Activated gamma-delta T cell treated with anti-CD3 and anti-CD28 coated beads, Interleukin-2, amount 50 U/mL, for 16 hours (primary cell): ENCODE data around the gene PHKG2.

Source experiments
- DNase-seq: peaks from one replicate; pipeline ENCODE4 v3.0.0-alpha.2; 2020; ENCODE audit warnings: low read depth

The PHKG2 gene

DNA sequence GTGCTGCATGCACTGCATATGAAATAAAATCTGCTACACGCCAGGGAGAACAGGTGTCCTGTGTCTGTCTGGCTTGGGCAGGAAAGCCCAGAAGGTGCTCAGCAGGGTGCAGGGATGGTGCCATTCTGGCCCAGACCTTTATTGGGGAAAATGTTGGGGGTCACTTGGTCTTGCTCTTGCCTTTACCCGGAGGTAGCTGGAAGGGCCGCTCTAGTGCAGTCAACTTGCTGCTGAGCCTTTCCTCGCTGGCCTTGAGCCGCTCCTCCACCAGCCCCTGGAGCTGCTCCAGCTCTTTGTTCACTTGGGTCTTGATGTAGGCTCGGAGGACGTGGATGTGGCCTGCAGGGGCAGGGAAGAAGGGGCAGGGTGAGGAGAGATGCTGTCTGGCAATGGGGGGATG is 9.1 kb downstream of the PHKG2 start:
- DNase-seq: no peak

DNA sequence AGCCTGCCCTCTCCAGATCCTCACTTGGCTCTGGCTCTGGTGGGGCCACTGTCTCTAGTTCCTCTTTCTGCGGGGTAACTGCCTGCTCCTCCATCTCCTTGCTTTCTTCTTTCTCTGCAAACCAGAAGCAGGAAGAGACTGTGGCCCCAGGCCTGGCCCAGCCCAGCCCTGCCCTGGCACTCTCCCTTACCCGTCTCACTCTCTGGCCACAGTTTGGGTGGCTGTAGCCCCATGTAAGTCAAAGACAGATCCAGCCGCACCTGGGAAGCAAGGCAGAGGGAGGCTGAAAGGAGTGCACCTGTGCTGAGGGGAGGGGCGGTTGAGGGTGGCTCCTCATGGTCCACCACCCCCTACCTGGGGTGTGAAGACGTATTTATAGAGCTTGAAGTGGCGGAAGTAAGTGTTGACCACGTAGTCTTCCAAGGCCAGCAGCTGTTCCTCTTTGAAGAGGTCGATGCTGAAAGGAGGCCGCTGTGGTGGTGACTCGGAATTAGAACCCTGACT is 10.8 kb downstream of the PHKG2 start:
- DNase-seq: no peak

DNA sequence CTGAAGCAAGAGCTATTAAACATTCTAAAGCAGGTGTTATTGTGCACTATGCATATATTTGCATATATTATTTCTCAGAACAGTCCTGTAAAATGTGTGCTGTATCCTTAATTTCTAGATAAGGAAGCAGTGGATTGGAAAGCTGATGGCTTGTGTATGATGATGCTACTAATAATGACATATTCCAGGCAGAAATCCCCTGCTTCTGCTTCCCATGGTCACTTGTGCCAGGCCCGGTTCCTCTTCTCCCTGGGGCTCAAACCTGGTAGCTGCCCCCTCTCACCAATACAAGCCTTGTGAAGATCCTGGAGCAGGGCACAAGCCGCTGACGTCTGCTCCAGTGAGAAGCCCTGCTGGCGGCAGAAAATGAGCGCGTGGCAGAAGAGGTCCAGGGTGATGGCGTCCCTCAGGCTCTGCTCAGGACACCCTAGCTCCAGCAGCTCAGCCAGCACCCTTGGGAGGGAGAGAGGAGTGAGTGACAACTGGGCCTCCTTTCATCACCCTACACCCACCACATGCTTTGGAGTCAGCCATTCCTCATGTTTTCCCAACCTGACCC is 11.9 kb downstream of the PHKG2 start:
- DNase-seq: no peak

DNA sequence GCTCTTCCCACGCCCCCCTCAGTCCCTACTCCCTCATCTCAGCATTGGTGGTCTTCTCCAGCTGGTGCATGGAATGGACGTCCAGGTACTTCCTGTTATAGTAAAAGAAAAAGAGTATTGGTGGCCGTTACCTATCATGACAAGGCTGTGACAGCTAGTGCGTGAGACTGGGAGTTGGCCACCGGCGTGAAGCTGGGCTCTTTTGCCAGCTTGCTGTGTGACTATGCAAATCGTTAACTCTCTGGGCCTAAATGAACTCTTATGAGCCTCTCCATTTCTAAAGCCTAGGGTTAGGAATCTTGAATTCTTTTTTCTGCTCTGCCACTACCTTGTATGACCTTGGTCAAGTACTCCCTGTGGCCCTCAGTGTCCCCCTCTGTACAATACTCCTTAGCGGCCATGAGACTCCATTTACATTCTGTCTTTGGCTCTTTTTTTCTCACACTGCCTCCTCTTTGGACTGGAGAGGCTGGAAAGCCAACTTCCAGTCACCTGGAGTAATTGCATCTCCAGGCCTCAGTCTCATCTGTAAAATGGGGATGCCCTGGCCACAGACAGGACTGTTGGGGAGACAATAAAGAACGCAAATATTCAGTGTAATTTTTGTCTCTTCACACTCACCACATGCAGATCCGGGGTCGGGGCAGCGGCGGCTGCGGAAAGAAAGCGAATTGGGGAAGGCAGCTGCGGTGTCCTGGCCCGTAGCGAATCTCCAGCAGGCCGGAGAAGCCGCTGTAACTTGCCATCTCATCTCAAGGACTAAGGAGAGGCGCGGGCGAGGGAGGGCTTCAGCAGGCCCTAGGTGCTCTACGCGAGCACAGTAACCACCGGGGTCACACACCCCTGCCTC is 12.6 kb downstream of the PHKG2 start:
- no peak for DNase-seq

DNA sequence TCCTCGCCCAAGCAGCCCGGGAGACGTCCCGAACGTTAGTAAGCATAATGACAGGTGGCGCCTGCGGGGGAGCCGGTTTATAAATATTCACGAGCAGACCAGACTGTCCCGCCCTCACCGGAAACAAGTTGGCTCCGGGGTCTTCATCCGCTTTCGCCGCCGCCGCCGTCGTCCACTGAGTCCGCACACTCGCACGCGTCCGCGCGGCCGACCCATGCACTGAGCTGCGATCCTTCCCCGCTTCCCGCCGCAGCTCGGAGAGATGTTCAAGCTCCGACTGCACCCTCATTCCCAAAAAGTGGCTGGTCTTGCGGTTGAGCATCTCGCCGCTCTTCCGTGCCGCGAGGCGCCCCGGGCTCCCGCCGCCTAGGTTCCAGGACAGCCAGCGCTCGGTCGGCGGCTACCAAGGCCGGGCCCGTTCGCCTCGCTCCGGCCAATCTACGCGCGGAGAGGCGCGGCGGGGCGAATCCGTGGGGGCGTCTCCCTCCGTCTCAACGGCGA is 13.3 kb downstream of the PHKG2 start:
- no peak for DNase-seq

DNA sequence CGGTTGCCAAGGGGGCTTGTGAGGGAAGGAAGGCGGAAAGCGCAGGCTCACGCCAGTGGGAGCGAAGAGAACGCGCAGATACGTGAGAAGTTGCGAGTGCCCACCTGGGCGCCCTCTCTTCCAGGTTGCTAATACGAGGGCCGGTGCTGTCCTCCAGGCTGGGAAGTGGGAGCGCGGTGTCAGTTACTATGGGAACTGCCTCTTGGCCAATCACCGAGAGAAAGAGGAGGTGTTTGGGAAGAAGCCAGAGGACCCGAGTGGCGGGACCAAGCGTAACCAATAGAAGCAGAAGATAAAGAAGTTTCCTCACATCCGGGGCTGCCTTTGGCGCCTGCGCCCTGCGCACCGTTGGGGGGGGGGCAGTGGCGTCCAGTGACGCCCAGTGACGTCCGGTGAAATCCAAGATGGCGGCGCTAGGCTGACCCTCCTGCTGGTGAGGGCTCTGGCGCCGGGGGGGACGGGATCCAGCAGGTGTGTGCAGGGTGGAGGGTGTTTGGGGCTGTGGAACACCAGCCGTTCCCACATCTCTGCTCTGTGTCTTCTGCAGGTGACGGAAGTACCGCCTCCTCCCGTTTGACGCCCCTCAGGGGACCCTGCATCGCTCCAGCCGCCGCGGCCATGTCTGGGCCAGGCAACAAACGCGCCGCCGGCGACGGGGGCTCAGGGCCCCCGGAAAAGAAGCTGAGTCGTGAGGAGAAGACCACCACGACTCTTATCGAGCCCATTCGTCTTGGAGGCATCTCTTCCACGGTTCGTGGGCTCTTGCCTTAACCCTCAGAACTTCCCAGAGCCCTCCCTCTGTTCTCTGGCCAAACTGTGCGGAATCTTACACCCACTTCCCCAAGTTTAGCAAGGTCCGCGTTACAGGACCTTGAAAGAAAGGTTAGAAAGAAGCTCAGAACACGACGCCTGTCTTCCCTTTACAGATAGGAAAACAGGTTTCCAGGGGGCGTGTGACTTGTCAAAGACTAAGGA is 14.0 kb downstream of the PHKG2 start, which contains the start of the genes CFAP119 and RNF40:
TSS of gene CFAP119 (minus strand) at position 135 of the 975 bp plus-strand sequence. CDS start 314 bp downstream, outside the sequence.
TSS of gene RNF40 (plus strand) at position 395 of the 975 bp plus-strand sequence. CDS start at position 619, 224 bp downstream.
- peak; percentile 85 for DNase-seq

DNA sequence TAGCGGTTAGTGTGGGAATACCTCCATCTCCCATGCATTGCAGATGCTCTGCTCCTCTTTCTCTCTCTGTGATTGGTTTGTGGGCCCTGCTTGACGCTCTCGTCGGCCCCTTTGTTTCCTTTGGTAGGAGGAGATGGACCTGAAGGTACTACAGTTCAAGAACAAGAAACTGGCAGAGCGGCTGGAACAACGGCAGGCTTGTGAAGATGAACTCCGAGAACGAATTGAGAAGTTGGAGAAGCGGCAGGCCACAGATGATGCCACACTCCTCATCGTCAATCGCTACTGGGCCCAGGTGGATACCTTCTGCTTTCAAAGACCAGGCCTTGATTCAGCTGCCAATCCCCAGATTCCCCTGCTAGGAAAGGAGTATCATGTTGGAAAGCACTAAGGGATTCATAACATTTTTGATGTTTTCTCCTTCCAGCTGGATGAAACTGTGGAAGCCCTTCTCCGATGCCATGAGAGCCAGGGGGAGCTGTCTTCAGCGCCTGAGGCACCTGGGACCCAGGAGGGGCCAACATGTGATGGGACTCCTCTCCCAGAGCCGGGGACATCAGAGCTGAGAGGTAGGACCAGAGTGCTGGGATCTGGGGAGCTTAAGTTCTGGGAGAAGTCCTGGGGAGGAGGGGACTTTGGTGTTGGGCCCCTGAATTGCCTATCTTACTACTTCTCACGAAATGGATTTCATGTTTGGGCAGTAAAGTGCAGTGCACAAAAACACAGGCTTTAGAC is 14.9 kb downstream of the PHKG2 start:
- no peak for DNase-seq

DNA sequence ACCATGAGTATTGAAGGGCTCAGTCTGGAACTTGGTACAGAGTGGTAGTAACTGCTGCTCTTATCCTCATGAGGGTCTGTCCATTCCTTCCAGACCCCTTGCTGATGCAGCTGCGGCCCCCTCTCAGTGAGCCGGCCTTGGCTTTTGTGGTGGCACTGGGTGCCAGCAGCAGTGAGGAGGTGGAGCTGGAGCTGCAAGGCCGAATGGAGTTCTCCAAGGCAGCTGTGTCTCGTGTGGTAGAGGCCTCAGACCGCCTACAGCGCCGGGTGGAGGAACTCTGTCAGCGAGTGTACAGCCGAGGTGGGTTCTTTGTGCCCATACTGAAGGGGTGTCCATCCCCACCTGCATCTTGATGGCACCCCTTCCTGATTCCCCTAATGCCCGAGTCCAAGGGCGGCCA is 15.9 kb downstream of the PHKG2 start:
- no peak for DNase-seq

DNA sequence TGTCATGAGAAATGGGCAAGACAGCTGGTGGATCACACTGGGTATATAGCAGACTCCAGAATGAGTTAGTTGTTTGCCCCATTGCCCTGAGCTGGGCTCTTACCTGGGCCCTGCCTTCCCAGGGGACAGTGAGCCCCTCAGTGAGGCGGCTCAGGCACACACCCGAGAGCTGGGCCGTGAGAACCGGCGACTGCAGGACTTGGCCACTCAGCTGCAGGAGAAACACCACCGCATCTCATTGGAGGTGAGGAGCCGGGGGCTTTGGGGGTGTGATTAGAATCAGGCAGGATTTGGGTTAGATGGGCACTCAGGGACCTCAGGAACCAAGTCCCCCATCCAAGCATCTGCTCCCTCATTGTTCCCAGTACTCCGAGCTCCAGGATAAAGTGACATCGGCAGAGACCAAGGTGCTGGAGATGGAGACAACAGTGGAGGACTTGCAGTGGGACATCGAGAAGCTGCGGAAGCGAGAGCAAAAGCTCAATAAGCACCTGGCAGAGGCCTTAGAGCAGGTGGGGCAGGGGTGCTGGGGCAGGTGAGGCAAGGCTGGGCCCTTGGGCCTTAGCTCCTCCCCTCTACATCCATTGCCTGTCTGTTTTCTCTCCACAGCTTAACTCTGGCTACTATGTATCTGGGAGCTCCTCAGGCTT is 16.7 kb downstream of the PHKG2 start:
- DNase-seq: no peak

DNA sequence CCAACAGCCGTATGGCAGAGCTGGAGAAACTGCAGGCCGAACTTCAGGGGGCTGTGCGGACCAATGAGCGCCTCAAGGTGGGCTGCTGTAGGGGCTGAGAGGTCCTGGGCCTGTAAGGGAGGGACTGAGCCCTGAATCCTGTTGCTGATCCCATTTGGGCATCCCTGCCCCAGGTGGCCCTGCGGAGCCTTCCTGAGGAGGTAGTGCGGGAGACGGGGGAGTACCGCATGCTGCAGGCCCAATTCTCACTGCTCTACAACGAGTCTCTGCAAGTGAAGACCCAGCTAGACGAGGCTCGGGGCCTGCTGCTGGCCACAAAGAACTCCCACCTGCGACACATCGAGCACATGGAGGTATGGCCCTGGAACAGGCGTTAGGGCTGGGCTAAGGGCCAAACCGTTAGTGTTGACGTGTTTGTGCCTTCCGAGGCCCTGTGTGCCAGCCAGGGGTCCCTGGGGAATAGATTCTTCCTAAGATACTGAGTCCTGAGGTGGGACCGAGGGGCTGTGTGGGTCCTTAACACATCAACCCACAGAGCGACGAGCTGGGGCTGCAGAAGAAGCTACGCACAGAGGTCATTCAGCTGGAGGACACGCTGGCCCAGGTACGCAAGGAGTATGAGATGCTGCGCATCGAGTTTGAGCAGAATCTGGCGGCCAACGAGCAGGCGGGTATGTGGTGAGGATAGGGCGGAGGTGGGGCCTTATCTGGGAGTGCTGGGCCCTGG is 18.1 kb downstream of the PHKG2 start:
- DNase-seq: no peak

DNA sequence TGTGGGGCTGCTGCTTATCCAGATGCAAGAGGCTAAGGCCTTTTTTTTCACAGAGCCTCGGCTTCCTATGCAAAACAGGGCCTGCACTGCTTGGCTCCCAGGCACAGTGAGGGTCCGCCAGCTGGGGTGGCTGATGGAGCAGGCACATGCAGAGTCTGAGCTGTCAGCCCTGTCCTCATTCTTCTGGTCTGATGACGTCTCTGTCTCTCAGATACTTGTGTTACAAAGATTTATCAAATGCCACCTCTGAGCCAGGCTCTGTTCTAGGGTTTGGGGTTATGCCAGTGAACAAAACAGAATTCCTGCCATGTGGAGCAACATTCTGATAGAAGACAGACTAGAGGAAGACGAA is 18.7 kb downstream of the PHKG2 start:
- DNase-seq: no peak

DNA sequence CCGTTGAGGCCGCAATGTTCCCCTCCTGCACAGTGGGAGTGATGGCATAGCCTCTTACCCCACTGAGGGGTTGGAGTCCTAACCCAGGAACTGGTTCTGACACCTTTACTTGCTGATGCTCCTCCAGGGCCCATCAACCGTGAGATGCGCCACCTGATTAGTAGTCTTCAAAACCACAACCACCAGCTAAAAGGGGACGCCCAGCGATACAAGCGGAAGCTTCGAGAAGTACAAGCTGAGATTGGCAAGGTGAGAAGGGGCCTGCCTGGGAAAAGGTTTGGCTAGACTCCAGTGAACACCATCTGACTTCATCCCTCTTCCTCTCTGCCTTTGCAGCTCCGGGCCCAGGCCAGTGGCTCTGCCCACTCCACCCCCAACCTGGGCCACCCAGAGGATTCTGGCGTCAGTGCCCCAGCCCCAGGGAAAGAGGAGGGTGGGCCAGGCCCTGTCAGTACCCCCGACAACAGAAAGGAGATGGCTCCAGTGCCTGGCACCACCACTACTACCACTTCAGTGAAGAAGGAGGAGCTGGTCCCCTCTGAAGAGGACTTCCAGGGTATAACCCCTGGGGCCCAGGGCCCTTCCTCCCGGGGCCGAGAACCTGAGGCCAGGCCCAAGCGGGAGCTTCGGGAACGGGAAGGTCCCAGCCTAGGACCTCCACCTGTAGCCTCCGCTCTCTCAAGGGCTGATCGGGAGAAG is 19.7 kb downstream of the PHKG2 start:
- DNase-seq: no peak

DNA sequence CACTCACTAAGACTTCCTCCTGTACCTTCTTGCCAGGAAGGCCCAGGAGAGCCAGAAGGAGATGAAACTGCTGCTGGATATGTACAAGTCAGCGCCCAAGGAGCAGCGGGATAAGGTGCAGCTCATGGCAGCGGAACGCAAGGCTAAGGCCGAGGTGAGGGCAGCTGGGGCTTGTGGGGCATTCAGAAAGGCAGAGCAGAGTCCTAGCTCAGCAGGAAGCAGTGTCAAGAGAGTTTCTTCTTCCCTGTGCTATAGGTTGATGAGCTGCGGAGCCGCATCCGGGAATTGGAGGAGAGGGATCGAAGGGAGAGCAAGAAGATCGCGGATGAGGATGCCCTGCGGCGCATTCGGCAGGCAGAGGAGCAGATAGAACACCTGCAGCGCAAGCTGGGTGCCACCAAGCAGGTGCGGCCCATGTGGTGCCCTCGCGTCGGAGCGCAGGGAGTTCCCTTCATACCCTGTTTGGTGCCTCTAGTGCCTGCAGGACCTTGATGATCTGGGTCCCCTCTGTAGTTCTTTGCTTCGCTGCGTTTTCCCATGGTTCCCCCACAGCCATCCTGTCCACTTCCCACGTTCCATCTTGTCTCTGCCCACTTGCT is 20.5 kb downstream of the PHKG2 start:
- no peak for DNase-seq

DNA sequence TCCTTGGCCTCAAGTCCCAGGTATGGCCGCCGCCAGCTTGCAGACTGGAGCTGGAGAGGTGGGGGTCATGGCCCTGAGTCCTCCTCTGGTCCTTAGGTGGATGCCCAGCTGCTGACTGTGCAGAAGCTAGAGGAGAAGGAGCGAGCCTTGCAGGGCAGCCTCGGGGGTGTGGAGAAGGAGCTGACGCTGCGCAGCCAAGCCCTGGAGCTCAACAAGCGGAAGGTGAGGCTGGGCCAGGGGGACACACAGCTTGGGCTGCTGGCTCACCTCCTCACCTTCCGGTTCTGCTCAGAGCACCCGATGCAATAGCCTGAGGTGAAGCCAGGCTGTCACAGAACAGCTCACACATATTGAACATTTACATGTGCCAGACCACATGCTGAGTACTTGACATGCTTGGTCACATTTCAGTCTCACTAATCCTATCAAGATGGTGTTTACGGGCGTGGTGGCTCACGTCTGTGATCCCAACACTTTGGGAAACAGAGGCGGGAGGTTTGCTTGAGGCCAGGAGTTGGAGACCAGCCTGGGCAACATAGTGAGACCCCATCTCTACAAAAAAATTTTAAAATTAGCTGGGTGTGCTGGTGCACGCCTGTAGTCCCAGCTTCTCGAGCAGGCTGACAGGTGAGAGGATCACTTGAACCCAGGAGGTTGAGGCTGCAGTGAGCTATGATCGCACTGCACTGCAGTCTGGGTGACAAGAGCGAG is 21.3 kb downstream of the PHKG2 start:
- DNase-seq: no peak

DNA sequence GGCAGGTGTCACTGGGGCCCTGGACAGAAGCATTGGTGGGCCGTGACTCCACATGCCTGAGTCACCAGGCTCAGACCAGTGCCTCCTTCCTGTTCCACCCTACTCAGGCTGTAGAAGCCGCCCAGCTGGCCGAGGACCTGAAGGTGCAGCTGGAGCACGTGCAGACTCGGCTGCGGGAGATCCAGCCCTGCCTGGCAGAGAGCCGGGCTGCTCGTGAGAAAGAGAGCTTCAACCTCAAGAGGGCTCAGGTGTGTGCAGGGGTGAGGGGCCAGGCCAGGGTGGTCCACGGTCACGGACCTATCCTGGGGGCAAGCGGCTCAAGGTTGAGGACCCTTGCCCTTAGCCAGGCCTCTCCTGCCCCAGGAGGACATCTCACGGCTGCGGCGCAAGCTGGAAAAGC is 23.5 kb downstream of the PHKG2 start:
- no peak for DNase-seq

DNA sequence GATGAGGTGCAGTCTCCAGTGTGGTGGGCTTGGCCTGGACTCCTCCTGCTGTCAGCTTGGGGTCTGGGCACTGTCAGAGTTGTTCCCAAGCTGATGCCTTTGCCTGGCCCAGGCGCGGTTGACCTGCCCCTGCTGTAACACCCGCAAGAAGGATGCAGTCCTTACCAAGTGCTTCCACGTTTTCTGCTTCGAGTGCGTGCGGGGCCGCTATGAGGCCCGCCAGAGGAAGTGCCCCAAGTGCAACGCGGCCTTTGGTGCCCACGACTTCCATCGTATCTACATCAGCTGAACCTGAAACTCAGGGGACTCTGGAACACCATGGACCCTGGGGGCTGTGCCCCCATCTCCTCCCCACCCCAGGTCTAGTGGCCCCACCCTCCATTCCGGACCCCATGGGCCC is 25.6 kb downstream of the PHKG2 start:
- no peak for DNase-seq

DNA sequence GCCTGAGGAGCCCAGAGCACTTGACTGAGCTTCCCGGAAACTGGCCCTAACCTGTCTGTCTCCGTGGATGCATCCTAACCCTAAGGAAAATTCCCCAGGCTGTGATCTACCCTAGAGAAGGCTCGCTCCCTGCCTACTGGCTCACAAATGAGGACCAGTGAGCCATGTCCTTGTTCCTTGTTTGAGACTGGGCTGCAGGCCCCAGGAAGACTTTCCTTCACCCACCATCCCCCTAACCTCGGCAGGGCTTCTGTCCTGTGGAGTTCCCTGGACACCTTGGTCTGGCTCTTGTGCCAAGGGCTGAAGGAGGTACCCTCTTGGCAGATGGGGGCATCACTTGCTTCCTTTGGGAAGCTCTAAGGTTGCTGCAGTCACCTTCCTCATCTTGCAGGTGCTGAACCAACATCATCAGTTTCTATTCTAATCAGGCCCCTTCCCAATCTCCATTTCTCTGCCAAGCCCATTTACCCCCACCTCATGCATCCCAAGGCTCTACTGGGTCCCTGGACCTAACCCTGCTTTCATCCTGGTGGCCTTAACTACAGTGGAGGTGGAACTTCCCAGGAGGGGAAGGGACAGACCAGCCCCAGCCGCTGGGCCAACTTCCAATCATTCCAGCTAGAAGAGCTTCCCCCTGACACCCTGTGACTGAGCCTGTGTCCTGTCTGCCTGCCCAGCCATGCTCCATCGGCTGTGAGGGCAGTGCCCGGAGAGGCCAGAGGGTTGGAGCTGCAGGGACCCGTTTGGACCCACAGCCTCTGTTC is 26.3 kb downstream of the PHKG2 start:
- no peak for DNase-seq

DNA sequence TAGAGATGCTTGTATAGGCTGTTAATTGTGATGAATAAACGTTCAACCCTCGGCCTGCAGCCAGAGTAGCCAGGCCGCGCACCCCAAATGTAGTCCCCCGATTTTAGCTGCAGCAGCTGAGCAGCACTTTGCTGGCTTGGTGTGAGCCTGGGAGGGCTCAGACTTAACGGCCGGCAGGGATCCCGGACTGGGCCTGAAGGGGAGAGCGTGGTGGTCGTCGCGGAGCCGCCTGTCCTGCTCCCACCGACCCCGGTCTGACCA is 26.8 kb downstream of the PHKG2 start:
- DNase-seq: no peak
